NCI-H345 (cell line): ENCODE results near the gene DDAH1.

Experiments used
- DNase-seq: peaks from one replicate; lab custom pipeline; 2025; lab: John Stamatoyannopoulos, UW

The DDAH1 gene

DNA sequence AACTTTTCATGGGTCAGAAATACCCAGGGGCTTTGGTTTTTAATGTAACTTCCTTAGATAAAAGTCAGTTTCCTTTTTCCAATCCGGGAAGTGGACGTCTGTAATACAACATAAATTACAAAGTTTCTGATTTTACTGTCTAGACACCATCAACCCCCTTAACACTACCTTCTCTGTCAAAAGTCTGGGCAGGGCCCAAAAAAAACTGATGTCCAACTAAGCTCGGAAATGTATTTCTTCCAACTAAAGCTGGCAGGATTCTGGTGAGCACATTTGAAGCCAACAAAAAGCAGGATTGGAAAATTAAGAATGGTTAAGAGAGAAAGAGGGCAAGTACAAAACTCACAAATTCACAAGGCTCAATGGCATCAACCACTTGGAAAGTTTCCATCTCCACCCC is 24.3 kb downstream of the DDAH1 start:
- no peak for DNase-seq

DNA sequence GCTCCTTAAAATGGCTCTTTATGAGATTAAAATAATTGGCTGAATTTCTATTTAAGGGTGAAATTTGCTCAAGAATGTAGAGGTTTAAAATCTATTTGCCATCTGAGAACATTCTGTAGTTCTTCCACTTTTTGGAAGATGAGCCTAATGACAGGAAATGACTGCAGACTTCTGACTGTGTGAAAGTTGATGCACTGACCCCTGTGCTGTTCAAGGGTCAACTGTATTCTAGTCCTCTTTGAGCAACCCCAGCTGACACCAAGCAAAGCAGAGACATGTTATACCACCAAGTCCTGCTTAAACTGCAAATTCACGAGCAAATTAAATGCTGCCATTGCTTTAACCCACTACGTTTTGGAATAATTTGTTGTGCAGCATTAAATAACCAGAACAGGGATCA is 26.6 kb downstream of the DDAH1 start:
- no peak for DNase-seq

DNA sequence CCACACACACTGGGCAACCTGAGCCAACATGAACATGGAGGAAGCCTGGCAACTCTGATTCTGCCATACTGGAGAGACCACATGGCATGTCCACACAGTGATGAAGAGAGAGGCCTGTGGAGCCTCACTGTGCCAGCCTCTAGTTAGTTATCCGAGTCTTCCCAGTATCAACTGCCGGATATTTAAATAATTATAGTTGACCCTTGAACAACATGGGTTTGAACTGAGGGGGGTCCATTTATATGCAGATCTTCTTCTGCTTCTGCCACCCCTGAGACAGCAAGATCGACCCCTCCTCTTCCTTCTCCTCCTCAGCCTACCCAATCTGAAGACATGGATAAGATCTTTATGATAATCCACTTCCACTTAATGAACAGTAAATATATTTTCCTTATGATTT is 27.8 kb downstream of the DDAH1 start:
- DNase-seq: no peak

DNA sequence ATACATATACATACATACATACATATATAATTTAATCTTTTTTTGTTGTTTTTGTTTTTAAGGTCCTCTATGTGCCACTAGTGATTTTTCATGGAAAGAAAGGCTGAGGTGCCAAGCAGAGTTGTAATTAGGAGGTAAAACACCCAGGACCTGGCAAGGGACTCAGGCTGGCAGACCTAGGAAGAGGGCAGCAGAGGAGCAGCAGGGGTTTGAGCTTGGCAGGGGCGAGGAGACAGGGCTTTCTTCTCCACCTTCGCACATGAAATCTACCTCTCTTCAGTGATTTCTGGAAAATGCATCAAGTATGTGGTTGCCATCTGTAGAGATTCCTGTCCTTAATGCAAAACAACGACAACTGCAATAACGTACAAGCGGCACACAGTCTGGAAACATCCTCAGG is 31.9 kb downstream of the DDAH1 start:
- DNase-seq: no peak

DNA sequence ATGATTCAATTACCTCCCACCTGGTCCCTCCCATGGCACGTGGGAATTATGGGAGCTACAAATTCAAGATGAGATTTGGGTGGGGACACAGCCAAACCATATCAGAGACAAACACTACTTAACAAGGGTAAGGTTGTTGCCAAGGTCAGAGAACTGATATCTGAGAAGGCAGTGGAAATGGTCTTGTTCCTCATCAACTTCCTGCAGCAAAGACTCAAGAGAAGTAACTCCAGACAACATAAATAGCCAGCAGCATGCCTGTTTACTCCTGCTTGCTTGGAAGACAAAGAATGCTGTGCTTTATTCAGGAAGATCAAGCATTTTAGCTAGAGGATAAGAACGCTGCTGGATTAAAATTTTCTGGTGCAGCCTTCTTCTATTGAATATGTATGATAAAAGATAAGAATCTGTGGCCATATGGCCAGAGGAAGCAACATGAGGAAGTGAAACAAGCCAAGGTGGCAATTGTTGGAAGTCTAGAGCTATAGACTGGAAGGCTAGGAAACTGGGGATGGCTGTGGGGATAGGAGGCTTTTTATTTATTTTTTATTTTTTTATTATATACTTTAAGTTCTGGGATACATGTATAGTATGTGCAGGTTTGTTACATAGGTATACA is 36.4 kb downstream of the DDAH1 start:
- DNase-seq: no peak

DNA sequence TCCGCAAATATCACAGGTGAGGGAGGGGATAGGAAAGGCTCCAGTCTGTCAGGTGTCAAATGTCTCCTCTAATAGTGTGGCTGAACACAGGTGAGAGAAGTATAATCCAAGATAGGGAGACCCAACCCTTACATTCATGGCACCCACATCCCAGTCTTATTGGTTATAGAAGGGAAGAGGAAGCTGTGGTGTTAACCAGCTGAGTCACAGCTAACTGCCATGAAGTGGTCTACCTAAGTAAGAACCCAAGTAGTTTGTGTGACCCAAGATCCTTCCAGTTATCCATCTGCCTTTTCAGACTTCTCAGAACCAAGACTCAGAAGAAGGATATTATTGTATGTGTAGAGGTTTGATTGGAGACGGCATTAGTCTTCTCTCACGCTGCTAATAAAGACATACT is 37.1 kb downstream of the DDAH1 start:
- no peak for DNase-seq

DNA sequence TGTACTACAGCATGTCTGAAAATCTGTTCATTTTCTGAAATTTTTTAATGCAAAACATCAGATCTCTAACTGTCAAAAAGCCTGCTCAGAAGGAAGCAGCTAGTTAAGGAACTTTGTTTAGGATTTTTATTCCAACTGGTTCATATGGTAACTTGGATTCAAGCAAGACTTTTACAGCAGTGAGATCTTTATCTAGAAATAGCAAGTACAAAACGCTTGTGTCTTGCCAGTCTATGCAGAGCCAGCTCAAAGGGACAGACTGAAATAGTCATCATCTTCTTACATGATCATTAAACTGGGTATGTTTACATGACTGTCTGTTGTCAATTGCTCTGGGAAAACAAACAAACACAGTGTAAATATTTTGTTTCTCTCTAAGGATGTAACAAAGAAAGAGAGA is 37.6 kb downstream of the DDAH1 start:
- DNase-seq: no peak

DNA sequence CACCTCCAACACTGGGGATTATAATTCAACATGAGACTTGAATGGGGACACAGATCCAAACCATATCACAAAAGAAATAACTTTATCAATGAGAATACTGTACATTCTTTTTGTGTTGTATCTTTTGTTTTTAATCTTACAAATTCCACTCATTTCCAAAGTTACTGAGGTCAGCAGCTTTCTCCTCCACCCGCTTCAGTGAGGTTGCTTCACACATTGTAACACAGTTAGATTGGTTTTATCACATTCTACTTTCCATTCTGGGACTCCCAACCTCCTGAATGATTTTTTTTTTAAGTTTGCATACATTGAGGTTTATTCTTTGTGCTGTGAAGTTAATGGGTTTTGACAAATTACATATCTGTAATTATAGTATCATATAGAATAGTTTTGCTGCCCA is 43.8 kb downstream of the DDAH1 start:
- no peak for DNase-seq

DNA sequence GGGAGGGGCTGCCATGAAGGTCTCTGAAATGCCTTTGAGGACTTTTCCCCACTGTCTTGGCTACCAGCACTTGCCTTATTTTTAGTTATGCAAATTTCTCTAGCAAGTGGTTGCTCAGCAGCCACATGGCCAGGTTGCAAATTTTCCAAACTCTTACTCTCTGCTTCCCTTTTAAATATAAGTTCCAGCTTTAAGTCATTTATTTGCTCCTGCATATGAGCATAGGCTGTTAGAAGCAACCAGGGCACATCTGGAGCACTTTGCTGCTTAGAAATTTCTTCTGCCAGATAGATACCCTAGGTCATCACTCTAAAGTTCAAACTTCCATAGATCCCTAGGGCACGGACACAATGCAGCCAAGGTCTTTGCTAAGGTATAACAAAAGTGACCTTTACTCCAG is 44.8 kb downstream of the DDAH1 start:
- DNase-seq: no peak

DNA sequence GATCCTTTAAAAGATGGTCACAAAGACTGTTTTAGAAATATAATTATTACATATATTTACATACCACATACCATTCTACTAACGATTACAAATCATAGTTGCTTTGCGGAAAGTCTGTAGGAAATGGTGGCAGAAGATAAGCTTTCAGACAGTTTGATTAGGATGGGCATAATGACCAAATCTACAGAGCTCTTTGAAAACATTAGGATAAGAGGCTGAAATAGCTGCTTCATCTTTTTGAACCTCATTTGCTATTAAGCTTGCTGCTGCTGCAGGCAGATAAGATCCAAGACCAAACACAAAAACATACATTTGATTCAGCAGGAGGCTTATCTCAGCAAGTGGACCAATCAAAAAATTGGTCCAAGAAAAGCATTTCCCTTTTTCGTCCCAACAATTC is 47.1 kb downstream of the DDAH1 start:
- DNase-seq: no peak

DNA sequence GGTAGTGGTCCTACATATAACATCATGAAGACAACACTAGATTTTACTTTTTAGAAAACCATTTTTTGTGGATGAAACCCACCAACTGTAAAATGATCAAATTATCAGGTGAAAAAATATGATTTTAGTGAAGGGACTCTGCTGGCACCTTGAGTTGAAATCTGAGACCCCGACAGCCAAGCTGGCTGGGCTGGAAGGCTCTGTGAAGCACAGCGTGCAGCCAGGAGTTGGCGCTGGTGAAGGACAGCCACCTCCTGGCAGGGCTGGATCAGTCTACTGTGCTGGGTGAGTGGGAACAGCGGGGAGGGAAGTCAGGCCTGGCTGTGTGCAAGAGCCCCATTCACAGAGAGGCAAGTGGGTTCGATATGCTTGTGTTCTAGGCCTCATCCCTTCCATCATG is 47.9 kb downstream of the DDAH1 start:
- no peak for DNase-seq

DNA sequence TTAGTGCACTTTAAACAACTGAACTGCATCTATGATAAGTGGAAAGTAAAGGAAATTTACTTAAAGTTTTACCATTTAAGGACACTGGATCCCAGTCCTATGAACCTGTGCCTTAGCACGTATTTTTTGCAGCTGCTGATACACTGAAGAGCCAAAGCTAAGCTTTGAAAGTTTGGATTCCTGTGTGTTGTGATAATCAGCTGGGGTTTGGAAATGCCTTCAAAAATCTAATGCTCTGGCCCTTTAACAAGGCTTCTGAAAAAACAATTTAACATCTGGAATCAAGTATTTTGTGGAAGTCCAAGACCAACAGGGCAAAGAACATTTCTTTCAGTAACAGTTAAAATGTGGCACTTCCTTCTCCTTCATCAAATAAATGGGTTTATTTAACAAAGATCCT is 51.8 kb downstream of the DDAH1 start:
- DNase-seq: no peak

DNA sequence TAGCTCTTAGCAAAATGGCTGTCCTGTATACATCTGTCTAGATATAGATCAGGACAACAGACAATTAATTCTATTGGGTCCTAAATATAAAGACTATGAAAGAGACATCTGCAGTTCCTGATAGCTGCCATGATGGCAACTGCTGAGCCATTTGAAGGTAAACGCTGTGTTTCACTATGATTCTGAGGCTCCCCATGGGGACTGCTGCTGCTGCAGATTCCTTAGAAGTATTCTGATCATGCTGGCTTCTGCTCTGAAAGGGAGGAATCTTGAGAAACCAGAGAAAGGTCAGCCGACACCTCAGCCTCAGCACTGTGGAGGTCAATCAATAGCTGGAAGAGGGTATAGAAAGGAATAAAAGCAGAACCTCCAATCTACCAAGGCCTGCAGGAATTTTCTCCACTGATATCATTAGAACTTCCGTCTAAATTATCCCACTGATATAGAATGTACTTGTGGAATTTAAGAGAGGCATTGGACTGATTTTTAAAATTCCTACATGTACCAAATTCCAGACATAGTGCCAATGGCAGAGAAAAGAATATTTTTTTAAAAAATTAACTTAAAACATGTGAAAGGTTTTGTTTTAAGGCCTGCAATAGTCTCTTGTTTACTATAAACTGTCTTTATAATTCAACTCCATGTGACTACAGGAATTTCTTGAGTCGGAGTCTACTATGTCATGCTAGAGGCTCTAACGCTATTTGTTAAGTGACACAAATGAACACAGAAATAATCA is 53.2 kb downstream of the DDAH1 start:
- no peak for DNase-seq

DNA sequence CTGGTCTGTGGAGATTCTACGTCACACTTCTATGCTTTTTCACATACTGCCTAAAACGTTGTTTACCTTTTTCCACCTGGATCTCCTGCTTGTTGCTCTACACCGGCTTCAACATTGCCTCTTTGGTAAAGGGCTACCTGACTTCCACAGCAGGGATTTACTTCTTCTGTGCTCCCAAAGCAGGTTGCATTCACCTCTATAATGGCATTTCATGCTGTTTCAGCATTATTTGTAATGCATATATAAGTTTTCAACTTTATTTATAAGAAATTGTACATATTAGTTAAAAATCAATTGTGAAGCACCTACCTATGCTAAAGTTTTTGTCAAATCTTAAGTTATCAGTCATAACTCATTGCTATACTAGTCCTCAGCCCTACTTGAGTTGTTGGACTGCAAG is 55.4 kb downstream of the DDAH1 start:
- DNase-seq: no peak

DNA sequence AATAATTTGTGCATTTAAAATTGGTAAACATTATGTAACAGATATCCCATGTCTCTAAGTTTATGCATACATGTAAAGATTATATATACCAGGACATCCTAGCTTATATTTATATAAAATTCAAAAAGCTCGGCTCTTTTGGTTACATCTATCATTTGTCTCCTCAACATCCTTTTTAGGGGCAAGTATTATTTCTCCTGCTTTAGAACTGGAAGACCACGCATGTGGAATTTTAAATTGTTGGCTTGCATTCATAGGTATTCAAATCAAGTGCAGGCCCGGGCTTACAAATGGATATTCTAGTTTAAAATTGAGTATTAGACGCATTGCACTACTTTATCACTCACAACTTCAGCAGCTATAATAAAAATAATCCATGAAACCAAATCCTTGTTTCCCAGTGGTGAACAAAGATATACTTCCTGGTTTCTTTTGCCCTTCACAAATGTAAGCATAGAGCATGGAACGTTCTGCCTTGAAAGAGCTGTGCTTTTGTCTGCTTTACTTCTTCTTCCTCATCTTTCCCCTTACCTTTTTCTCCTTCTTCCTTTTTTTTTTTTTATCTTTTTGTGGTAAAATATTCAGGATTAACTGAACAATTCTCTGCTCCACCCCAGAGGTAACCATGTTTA is 57.1 kb downstream of the DDAH1 start:
- DNase-seq: no peak

DNA sequence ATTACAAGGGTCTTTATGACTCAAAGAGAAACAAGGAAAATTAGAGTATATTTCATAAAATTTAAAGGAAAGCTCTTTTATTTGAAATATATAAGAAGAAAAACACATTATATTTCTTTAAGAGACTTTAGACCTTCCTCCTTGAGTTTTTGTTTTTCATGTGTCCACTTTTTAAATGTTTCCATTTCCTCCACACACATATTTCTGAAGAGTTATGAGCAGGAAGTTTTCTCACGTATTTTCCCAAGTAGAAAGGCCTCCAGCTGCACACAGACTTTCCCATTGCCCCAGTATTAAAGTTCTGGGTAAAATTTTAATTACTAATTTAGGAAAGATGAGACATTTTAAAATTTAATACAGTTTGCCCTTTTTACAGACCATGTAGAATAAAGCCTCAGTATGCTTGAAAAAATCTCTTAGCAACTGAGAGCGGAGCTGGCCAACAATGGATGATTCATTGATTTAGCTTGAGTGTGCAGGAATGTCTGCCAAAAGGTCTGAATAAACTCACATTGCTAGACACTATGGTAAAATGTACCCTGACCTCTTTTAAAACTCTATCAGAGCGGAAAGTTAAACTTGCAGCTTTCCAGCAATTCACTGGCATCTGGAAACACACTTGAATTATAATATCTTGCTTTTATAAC is 57.9 kb downstream of the DDAH1 start:
- no peak for DNase-seq

DNA sequence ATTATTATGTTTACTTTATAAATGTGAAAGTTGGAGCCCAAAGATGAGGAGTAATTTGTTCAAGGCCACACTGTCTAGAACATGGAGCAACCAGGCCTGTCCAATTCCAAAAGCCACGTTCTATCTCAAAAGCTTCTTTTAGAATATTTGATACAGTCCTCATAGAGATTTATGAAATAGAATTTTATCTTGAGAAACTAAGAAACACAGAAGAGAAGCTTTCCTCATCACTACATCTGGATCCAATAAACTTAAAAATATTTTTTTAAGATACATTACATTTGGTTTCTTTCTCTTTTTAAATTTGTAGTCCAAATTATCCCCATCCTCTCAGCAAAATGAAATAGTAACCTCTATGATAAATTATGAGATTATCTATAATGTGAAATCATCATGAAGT is 58.9 kb downstream of the DDAH1 start:
- no peak for DNase-seq

DNA sequence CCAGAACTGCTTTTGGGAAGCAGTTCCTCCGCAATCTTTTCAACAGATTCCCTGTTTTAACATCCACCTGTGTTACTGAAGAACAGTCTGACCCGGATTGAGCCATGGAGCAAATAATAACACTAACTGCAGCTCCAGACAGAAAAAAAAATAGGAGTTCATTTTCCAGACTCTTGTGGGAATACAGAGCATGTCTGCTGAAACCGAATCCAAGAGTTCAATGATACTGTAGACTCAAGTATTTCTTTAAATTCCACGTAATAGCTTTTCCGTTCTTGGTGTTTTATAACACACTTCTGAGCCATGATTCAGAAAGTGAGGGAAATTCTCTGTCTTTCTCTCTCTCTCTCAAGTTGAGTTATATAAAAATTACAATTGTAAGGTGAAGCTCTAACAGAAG is 60.6 kb downstream of the DDAH1 start:
- no peak for DNase-seq

DNA sequence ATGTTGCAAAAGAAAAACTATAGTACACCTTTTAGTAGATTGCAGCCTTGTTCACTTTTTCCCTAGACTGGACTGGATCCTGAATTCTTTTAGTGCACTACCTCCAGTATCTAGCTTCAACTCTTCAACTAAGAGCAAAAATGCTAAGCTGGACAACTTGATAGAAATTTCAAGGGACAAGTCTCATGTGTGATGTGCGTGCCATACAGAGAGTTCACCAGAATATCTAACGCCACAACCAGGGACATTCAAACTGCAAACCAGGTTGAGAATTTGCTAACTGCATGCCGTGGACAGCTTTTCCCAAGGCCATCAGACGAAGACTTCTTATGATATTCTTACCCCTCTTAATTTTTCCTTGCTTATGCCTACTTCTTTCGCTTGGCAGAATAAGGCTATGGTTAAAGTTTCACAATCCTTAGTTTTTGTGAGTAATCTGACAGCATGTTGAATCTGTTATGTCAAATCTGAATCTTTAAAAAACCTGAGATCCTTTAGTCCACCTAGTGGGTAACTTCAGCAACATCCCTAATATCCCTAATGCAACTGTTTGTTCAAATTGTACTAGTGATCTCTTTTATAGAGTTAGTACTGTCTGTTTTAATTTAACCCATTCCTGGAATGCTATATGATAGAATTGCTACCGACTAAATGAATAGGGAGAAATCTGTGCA is 66.4 kb downstream of the DDAH1 start:
- DNase-seq: no peak

DNA sequence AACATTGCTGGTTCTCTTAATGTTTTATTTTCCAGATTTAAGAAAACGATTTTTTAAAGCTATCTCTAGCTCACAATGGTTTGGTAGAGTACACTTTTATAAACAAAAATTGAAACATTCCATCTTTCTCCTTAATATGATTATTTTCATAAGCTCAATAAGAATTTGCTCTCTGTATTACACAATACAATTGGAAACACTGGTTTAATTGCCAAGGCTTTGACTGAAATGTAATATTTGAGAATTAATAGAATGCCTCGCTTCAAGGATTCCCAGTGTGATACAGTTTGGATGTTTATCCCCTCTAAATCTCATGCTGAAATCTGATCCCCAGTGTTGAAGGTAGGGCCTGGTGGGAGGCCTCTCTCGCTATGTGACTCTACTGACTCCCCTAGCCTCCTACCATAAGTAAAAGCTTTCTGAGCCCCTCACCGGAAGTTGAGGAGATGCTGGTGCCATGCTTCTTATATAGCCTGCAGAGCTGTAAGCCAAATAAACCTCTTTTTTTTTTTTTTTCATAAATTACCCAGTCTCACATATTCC is 67.4 kb downstream of the DDAH1 start:
- no peak for DNase-seq

DNA sequence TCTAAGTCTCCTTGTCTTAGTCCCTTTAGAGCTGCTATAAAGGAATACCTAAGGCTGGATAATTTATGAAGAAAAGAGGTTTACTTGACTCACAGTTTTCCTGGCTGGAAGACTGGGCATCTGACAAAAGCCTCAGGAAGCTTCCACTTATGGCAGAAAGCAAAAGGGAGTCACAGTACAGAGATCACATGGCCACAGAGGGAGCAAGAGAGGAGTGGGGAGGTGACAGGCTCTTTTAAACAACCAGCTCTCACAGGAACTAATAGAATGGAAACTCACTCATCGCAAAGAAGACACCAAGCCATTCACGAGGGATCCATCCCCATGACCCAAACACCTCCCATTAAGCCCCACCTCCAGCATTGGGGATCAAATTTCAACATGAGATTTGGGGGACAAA is 68.8 kb downstream of the DDAH1 start:
- no peak for DNase-seq

DNA sequence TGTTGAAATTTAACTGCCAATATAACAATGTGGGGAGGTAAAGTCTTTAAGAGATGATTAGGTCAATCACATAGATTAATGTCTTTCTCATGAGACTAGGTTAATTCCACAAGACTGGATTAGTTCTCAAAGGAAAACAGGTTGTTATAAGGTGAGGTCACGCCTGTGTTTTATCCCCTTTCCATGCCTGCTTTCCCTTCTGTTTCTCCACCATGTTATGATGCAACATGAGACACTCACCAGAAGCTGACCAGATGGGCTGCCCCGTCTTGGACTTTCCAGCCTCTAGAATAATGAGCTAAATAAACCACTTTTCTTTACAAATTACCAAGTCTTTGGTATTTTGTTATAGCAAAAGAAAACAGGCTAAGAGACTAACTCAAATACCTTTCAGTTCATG is 70.8 kb downstream of the DDAH1 start:
- DNase-seq: no peak
